Fibroblast of skin of abdomen (primary cell): ENCODE data around the gene SYTL2.
"Not testable (repeated sequence)": the region's sequence is repeated elsewhere in the genome, so short reads cannot be mapped to it uniquely, and the experiment has no call there.

ENCODE experiments used
- DNase-seq: peaks from one replicate; pipeline ENCODE4 v3.0.0-alpha.2; 2013

Gene SYTL2

DNA sequence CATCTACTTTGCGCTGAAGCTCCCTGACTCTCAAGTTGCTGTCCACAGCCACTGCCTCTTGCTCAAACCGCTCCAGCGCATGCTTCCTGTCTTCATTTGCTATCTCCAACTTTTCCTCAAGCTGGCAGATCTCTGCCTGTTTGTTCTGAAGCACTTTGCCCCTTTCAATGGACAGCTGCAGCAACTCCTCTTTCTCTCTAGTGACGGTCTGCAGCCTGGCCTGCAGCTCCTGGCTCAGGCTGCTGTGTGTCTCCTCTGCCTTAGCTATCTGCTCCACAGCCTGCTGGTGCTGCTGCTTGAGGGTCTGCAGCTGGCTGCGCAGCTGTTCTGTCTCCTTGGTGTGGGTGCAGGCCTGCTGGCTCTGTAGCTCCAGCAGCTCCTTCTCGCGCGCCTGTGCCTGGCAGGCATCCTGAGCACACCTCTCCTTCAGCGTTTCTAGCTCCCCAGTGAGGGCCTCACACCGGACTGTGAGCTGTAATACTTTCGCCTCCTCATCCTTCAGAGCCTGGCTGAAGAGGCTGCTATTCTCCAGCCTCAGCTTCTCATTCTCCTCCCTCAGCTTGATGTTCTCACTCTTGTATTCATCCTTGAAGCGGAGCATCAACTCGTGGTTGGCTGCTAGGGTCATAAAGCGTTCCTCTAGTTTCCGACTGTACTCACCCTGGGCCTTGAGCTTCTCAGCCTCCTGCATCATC lies 125.7 kb downstream of the SYTL2 start:
- no peak for DNase-seq

DNA sequence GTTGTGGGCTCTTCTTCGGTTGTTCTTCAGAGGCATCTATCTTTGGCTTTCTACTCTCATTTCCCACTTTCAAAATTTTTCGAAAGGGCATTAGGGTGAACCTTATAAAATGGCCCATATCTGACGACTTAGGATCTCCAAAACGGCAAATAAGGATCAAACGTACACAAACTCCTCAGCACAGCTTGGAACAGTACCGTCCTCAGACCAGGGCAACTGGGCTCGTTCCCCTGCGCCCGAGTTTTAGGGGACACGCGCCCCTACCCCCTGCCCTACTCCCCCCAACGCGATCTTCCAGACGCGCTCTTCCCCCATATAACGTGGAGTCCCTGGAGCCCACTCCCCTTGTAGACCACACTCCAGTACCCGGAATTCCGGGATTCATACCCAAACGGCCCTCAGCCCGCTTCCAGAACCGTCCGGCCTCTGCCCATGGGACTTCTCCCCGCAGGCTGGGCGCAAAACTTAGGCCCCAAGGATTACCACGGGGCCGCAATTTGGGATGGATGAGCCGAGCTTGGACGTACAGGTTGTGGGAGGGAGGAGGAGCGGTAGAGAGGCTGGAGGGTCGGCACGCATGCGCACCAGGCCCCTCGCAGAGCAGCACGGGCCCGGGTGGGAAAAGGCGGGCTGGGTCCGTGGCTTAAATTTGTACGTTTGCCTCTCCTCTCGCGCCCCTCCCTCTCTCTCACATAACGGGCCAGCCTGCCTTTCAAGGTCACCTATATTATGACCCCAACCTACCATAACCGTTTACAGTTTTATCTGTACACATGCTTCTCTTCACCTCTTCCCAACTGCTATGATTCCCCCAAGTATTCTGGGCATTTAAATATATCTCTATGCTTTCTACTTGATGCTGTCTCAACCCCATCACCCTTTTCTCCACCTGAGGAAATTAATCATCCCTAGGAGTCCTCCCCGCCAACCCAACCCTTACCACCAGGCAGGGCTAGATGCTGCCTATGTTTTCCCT lies 128.3 kb downstream of the SYTL2 start:
- DNase-seq = peak; percentile 67

GRCh38 chr11:85680897-85681296 lies 130.0 kb downstream of the SYTL2 start:
- no peak for DNase-seq

GRCh38 chr11:85679576-85679975 lies 131.4 kb downstream of the SYTL2 start:
- no peak for DNase-seq

- no peak for DNase-seq
Measured at GRCh38 chr11:85673393-85673792, 137.5 kb downstream of the SYTL2 start.

- peak; percentile 52 for DNase-seq
Measured at GRCh38 chr11:85672105-85672902, 138.6 kb downstream of the SYTL2 start.

DNA sequence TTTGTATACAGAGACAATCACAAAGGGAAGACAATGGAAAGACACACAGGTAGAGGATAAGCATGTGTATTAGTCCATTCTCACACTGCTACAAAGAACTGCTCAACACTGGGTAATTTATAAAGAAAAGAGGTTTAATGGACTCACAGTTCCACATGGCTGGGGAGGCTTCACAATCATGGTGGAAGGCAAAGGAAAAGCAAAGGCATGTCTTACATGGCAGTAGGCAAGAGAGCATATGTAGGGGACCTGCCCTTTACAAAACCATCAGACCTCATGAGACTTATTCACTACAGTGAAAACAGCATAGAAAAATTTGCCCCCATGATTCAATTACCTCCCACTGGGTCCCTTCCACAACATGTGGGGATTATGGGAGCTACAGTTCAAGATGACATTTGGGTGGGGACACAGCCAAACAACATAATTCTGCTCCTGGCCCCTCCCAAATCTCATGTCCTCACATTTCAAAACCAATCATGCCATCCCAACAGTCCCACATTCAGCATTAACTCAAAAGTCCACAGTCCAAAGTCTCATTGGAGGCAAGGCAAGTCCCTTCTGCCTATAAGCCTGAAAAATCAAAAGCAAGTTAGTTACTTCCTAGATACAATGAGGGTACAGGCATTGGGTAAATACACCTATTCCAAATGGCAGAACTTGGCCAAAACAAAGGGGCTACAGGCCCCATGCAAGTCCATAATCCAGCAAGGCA lies 139.8 kb downstream of the SYTL2 start:
- not testable (repeated sequence) for DNase-seq

DNA sequence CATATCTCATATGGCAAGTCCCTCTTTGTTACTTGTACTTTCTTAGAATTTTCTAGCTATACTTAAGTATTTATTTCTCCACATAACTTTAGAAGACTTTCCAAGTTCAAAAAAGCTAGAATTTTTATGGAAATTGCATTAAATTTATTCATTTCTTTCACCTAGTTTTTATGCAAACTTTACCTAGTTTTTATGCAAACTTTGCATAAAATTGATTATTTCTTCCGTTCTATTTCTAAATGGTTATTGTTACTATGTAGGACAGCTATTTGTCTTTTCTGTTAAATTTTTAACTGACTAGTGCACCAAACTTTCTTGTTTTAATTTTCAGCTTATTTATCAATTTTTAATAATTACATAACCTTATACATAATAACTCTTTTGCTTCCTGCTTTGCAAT lies 142.8 kb downstream of the SYTL2 start:
- no peak for DNase-seq

GRCh38 chr11:85666687-85667086 lies 144.3 kb downstream of the SYTL2 start:
- no peak for DNase-seq

- DNase-seq = no peak
Measured at GRCh38 chr11:85665733-85666132, 145.2 kb downstream of the SYTL2 start.

DNA sequence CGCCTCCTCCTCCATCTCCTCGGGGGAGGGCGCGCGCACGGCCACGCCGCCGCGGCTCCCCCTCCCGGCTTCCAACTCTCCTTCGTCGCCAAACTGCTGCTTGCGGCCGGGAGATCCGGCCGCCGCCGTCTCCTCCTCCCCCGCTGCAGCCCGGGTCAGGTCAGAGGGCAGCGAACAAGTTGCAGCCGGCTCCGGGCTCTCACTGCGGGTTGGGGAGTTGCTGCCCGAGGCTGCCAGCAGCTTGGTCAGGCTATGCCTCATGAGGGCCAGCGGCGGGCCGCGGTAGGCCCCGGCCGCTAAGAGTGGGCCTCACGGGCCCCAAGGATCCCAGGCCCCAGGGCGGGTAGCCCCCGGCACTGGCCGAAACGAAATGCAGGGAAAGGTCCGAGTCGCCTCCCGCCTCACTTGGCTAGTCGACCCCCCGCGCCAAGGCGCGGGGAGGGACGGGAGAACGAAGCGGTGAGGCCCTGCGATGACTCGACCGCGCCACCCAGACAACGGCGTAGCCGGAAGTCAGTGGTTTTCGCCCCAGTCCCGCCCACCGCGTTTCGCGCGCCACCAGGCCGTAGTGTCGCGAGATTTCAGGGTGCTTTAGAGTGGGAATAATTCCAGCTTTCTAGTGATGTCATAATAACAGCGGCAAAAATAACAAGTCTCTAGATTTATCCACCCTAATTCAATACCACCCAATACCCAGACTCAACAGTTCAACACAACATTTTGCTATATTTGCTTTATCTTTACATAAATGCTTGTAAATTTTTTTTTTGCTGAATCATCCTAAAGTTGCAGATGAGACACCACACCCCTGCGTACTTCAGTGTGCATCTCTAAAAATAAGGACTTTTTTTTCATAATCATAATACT lies 146.1 kb downstream of the SYTL2 start, which contains the start of gene CREBZF:
Gene CREBZF, minus strand, starts transcription at position 515 of the 867 bp plus-strand sequence. Its CDS starts 254 bp downstream, at position 261.
- DNase-seq = peak; percentile 96

- peak; percentile 49 for DNase-seq
Measured at GRCh38 chr11:85663753-85664614, 147.0 kb downstream of the SYTL2 start.

DNA sequence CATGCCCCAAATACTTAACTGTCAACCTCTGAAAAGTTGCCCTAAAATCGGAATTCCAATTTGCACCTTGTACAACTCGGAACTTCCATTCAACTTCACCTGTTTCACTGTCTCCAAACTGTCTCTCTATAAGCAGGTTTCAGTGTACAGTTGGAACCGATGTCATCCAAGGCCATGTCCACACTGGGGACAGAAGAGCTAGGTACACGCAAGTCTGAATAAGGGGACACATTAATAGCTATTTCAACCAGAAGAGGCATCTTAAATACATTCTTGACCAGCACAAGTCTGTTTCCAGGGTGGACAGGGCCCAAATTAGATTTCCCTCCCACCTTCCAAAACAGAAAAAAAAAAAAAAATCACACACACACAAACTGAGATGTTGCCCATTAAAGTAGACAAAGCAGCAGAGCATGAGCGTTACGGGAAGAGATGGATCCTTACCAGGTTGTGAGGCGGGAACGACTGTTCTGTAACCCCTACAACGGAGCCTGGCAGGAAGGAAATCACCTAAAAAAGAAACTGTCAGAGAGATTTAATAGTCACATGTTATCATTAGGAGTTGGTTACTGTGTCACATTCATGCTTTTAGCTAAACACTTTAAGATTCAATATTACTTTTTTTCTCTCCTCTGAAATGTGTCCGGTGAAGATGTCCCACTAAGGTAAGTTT lies 147.7 kb downstream of the SYTL2 start:
- no peak for DNase-seq

DNA sequence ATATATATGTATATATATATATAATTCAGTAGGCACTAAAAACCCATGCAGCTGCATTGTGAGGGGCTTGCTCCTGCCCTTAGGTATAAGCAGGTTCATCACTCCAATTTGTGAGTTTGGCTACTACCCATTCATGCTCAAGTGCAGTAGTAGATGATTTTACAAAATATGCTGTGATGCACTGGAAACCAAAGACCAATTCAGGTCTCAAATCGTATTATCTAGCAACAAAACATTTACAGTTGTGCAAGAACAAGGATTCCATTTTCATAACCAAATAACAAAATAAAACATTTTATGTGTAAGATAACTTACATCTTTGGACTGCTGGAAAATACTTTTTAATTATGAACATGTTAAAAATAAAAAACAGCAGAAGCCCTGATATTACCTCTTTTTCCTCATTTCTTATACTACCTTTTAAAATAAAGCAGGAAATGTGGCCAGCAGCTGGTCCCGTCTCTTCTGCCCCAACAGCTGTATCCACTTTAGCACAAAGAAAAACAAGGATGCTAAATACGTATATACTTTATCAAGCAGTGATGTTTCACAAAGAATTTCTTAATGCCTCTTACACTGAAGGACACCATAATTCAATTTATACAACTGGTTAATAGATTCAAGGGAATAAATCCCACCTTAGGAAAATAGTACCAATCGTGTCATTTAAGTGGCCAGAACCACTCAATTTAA lies 148.8 kb downstream of the SYTL2 start:
- DNase-seq = no peak

GRCh38 chr11:85658180-85658579 lies 152.8 kb downstream of the SYTL2 start:
- DNase-seq = no peak

DNA sequence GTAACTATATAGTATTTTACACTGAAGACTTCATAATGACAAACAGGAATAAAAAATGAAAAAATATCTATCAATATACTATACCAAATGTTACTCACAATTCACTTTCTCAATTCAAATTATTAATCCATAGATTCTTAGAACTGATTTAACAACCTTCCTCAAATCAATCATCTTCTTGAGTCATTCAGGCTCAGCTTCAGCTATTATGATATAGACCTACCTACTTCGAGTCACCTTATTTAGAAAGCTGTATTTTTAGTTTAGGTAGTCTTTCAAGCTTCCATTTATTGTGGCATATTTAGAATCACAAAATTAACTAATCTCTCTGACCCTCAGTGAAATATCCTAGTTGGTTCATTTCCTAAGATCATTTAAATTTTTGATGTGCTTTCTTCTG lies 154.2 kb downstream of the SYTL2 start:
- no peak for DNase-seq

- not testable (repeated sequence) for DNase-seq
Measured at GRCh38 chr11:85654343-85654742, 156.6 kb downstream of the SYTL2 start.

DNA sequence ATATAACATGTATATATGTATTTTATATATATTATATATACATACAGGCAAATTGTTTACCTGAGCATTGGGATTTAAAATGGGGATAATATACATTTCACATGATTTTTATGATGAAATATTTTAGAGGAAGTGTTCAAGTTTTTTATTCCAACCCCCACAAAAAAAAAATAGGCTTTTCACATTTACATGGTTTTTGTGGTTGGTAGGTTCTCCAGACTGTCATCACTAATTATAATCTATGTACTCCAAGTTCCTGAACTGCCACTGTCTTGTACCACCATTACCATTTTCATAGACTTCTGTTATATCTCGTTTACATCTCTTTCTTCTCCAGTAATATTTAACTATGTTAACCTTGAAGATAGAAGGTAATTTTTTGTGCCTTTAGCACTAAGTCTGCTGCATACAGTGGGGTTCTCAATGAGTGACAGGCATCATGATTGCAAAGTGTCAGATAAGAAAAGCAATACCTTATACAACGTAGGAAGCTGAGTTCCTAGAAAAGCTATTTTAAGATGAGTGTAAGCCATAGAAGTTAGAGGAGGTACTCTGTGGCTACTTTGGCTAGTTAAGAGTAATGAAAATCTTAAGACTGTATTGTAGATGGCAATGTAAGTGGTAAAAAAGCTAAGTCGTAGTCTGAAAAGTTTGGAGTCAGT lies 158.0 kb downstream of the SYTL2 start:
- DNase-seq = no peak
